KG1 (cell line): ENCODE measurements around the gene TMEM120B.
"Not testable (repeated sequence)": the region's sequence is repeated elsewhere in the genome, so short reads cannot be mapped to it uniquely, and the experiment has no call there.

Experiments used
- DNase-seq: peaks from one replicate; lab custom pipeline; 2025; lab: John Stamatoyannopoulos, UW

Gene TMEM120B

GRCh38 chr12:121712461-121713256, at the start of gene TMEM120B:
Gene TMEM120B (plus strand): TSS chr12:121712752. CDS start chr12:121712896, 144 bp downstream.
- DNase-seq = peak; percentile 30

- DNase-seq = no peak
These were observed 49.0 kb upstream of the TMEM120B start for GRCh38 chr12:121663610-121663929.

GRCh38 chr12:121666829-121667228, 45.7 kb upstream of the TMEM120B start:
- DNase-seq = not testable (repeated sequence)

DNA sequence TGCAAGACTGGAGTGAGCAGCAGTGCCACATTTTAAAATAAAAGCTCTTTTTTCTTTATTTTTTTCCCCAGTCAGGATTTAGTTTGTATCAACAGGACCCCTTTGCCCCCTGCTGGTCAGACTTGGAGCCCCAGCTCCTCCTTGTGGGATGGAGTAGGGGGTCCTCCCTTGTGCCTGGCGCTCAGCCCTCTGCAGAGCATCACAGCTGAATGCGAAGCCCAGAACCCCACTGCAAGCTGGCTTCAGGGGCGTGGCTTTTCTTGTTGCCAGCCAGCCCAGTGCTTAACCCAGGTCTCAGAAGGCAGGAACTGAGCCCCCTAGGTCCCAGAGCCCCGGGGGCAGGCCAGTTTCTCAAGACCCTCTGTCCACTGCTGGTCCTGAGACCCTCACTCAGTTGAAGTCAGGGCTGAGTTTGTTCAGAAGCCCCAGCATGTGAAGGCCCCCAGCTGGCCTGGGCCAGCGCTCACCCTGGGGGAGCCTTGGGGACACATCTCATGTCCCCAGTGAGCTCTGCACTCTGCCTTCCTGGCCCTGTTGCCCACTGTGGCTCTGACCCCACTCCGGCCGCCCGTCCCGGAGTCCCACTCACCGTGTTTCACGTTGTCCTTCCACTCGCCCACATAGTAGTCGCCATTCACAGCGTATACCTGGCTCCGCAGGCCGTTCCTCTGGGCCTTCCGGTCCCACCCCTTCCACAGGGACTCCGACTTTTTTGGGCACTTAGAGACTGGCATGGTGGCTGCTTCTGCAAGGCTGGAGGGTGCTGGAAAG, 43.6 kb upstream of the TMEM120B start:
- DNase-seq = peak; percentile 31

- no peak for DNase-seq
These were observed 43.0 kb upstream of the TMEM120B start, which contains the start of gene MORN3 for GRCh38 chr12:121669521-121669900. Gene MORN3 (minus strand): TSS chr12:121669654. CDS start chr12:121669483, 171 bp downstream.

GRCh38 chr12:121673013-121673511, 39.5 kb upstream of the TMEM120B start:
- DNase-seq = no peak

DNA sequence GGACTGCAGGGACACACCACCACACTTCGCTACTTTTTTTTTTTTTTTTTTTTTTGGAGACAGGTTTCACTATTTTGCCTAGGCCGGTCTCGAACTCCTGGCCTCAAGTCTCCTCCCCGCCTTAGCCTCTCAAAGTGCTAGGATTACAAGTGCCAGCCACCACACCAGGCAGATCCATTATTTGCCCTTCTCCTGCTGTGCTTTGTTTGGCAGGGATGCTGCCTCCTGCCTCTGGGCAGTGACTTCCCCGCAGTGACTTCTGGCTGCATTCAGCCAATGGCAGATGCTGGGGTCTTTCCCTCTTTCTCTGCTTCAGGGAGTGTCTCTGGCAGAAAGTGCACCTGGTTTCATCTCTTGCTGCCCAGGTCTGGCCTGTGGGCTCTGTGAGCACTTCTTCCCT, 36.4 kb upstream of the TMEM120B start:
- no peak for DNase-seq

GRCh38 chr12:121678305-121678704, 34.2 kb upstream of the TMEM120B start:
- DNase-seq = no peak

- no peak for DNase-seq
These were observed 33.7 kb upstream of the TMEM120B start for GRCh38 chr12:121678716-121679300.

DNA sequence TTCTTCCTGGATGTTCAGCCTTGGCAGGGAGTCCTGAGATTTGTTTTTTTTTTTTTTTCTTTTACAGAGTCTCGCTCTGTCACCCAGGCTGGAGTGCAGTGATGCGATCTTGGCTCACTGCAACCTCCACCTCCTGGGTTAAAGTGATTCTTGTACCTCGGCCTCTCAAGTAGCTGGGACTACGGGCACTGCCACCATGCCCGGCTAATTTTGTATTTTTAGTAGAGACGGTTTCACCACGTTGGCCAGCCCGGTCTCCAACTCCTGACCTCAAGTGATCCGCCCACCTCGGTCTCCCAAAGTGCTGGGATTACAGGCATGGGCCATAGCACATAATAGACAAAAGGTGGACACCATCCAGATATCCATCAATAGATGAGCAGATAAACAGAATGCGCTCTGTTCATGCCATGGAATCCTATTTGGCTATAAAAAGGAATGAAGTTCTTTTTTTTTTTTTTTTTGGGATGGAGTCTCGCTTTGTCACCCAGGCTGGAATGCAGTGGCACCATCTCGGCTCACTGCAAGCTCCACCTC, 32.8 kb upstream of the TMEM120B start:
- DNase-seq = not testable (repeated sequence)

GRCh38 chr12:121688966-121689365, 23.6 kb upstream of the TMEM120B start:
- no peak for DNase-seq

GRCh38 chr12:121689430-121689829, 23.1 kb upstream of the TMEM120B start:
- no peak for DNase-seq

DNA sequence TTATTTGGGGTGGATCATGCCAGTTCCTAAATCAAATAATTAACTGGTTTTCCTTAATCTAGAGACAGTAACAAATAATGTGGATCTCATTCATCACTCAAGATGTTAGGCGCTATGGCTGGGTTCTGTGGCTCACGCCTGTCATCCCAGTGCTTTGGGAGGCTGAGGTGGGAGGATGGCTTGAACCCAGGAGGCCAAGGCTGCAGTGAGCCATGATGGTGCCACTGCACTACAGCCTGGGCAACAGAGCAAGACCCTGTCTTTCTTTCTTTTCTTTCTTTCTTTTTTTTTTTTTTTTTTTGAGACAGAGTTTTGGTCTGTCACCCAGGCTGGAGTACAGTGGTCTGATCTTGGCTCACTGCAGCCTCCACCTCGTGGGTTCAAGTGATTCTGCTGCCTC, 19.8 kb upstream of the TMEM120B start:
- not testable (repeated sequence) for DNase-seq

GRCh38 chr12:121693155-121693687, 19.3 kb upstream of the TMEM120B start:
- no peak for DNase-seq

- DNase-seq = peak; percentile 39
These were observed 15.4 kb upstream of the TMEM120B start for GRCh38 chr12:121697093-121697698.

- DNase-seq = not testable (repeated sequence)
These were observed 14.7 kb upstream of the TMEM120B start for GRCh38 chr12:121697861-121698260.

DNA sequence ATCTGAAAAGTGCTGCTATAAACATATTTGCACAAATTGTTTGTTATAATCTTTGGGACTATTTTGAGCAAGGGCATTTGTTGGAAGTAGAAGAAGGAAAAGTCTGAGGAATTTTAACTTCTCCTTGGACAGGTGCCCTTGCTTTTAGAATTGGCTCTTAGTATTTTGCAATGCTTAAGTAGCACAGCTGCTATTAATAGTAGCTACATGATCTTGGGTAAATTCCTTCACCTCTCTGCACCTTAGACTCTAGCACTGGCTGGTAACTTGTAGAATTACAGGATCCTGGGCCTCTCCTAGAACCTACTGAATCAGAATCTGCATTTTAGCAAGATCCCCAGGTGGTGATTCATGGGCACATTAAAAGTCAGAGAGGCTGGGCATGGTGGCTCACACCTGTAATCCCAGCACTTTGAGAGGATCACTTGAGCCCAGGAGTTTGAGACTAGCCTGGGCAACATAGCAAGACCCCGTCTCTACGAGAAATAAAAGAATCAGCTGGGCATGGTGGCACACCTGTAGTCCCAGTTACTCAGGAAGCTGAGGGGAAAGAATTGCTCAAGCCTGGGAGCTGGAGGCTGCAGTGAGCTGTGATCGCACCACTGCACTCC, 10.8 kb upstream of the TMEM120B start:
- DNase-seq = no peak

- no peak for DNase-seq
These were observed 9.6 kb upstream of the TMEM120B start for GRCh38 chr12:121702944-121703343.

GRCh38 chr12:121705514-121705913, 7.0 kb upstream of the TMEM120B start:
- DNase-seq = no peak

GRCh38 chr12:121708313-121709063, 4.1 kb upstream of the TMEM120B start:
- no peak for DNase-seq

- not testable (repeated sequence) for DNase-seq
These were observed 3.5 kb upstream of the TMEM120B start for GRCh38 chr12:121709064-121709424.
